Stimulated activated memory B cell treated with anti-CD40 and anti-IgM and Interleukin-4, amounts not matched to agents 10 μg/mL and 1 μg/mL and 100 μg/mL, for 72 hours (primary cell): Measurements from ENCODE around the gene PPP2R5E.

ENCODE experiments used
- ATAC-seq: fragments of 150-1000 bp; cut with Tn5 transposase; 2 replicates; pipeline ENCODE4 v1.10.0; 2021
- H3K27ac Mint-ChIP-seq: one replicate; pipeline ENCODE4 v1.8.0; 2022; ENCODE audit warnings: mild to moderate bottlenecking, mixed read lengths
- H3K27me3 Mint-ChIP-seq: one replicate; pipeline ENCODE4 v1.8.0; 2022; ENCODE audit warnings: mixed read lengths
- H3K36me3 Mint-ChIP-seq: one replicate; pipeline ENCODE4 v1.8.0; 2022; ENCODE audit warnings: mixed read lengths
- H3K4me1 Mint-ChIP-seq: one replicate; pipeline ENCODE4 v1.8.0; 2022; ENCODE audit warnings: mixed read lengths
- H3K4me3 Mint-ChIP-seq: one replicate; pipeline ENCODE4 v1.8.0; 2022; ENCODE audit warnings: mild to moderate bottlenecking, moderate library complexity, mixed read lengths
- H3K9me3 Mint-ChIP-seq: one replicate; pipeline ENCODE4 v1.8.0; 2022; ENCODE audit warnings: mixed read lengths

The PPP2R5E gene

DNA sequence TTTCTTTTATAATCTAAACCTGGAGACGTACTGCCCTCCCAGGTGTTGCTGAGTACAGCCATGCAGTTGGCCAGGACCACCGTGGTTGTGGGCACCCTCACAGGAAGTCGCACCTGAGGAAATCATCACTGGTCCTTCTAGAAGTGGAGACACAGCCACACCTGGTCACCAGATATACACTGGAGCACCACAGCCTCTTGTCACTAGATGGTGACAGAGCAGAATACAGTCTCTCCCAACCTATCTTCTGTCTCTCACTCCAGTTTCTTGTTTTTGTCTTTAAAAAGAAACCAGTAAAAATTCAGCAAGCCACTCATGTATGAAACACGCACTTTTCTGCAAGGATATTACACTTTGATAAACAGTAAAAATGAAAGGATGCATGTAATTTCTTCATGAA is 181.4 kb downstream of the PPP2R5E start:
- H3K27ac Mint-ChIP-seq, result no peak overlapping the region
- no peaks in the 10 kb centered on the region for H3K36me3 Mint-ChIP-seq
- no peaks in the 10 kb centered on the region for H3K4me1 Mint-ChIP-seq
- no peak for ATAC-seq
- H3K4me3 Mint-ChIP-seq, result no peak overlapping the region
- peaks cover 10% of the 10 kb centered on the region for H3K9me3 Mint-ChIP-seq
- H3K27me3 Mint-ChIP-seq, result no peaks in the 10 kb centered on the region

DNA sequence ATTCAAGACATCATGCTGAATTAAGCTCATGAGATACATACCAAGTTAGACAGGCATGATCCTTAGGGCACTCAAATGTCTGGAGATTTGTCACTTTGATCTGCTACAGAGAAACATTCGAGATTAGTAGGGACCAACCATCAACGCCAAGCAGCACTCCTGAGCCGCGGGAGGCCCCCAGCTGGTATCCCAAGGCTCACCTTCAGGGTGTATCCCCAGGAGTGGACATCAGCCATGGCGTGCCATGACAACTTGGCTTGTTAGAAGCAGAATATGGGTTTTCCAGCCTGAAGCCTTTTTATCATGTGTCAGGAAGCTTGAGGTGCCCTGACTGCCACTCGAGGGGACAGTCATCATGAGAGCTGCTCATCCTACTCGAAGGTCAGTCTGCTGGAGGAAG is 185.3 kb downstream of the PPP2R5E start:
- H3K36me3 Mint-ChIP-seq, result no peaks in the 10 kb centered on the region
- H3K4me3 Mint-ChIP-seq, result no peak overlapping the region
- peaks cover 3% of the 10 kb centered on the region for H3K9me3 Mint-ChIP-seq
- no peaks in the 10 kb centered on the region for H3K4me1 Mint-ChIP-seq
- no peak for ATAC-seq
- H3K27ac Mint-ChIP-seq, result no peak overlapping the region
- H3K27me3 Mint-ChIP-seq, result no peaks in the 10 kb centered on the region

DNA sequence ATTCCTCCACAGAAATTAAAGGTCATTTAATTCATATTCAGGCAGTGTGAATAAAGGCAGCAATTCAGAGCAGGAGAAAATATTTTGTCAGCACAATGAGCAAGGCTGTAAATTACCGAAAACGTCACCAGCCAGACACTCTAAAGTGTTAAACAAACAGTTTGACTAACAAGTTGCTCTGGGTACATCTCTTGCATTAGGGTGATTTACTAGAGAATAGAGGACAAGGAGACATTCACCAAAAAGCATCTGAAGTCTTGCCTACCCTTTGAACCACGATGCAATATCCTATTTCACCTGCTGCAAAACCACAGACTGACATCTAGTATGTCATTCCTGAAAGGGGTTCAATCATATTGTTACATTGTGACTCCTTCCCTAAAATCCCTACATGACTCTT is 197.4 kb downstream of the PPP2R5E start:
- no peaks in the 10 kb centered on the region for H3K4me1 Mint-ChIP-seq
- ATAC-seq, result no peak
- H3K4me3 Mint-ChIP-seq, result no peak overlapping the region
- peaks cover 3% of the 10 kb centered on the region for H3K9me3 Mint-ChIP-seq
- no peaks in the 10 kb centered on the region for H3K36me3 Mint-ChIP-seq
- no peak overlapping the region for H3K27ac Mint-ChIP-seq
- peaks cover 28% of the 10 kb centered on the region for H3K27me3 Mint-ChIP-seq

DNA sequence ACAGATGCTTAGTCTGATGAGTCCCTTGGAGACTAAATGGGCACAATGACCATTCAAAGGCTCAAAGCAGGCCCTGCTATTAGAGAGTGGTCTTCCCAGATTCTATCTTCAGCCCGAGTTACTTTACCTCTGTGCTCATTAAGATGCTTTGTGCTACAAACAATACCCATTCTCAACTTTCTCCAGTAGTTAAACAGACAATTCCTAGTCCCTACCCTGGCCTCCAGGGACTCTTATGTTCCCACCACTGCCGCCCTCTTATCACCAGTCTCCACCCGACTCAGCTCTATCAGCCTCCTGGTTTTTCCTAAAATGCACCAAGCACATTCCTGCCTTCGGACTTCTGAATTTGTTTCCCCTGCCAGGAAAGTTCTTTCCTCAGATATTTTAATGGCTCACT is 198.8 kb downstream of the PPP2R5E start:
- Mint-ChIP-seq H3K36me3 (no peaks in the 10 kb centered on the region), H3K27ac (no peak overlapping the region), H3K4me3 (no peak overlapping the region), H3K9me3 (peaks cover 3% of the 10 kb centered on the region), H3K27me3 (peaks cover 38% of the 10 kb centered on the region), H3K4me1 (no peaks in the 10 kb centered on the region)
- no peak for ATAC-seq

DNA sequence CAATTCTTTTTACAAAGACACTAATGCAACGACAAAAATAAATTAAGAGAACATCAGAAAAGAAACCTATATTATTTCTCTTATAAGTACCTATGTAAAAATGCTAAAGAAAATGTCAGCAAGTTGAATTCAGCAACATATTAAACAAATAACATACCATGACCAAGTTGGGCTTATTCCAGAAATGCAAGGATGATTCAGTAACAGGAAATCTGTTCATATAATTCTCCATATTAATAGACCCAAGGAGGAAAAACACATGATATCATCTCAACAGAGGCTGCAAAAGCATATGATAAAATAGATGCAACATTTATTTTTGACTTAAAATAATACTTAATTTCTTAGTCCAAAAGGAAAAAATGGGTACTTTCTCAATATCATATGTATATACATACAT is 199.3 kb downstream of the PPP2R5E start:
- peaks cover 38% of the 10 kb centered on the region for H3K27me3 Mint-ChIP-seq
- H3K4me1 Mint-ChIP-seq, result no peaks in the 10 kb centered on the region
- ATAC-seq, result no peak
- H3K36me3 Mint-ChIP-seq, result no peaks in the 10 kb centered on the region
- peaks cover 4% of the 10 kb centered on the region for H3K9me3 Mint-ChIP-seq
- H3K4me3 Mint-ChIP-seq, result no peak overlapping the region
- no peak overlapping the region for H3K27ac Mint-ChIP-seq

DNA sequence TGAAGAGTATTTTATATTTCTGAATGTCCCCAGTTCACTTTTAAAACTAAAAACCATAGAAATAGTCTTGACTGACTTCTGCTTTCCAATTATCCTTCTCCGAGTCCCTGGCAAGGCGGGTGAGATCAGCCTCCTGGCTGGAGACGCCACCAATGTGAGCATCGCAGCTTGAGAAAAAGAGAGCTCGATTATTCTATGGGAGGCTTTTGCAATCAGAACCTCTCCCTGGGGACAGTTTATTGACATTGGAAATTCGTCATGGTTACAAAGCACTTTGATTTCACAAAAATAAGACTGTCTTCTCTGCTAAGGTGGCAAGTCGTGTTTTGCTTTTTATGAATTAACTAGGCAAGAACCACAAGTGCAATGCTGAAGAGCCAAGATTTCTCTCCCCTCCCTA is 200.8 kb downstream of the PPP2R5E start:
- Mint-ChIP-seq H3K27ac (no peak overlapping the region), H3K36me3 (no peaks in the 10 kb centered on the region), H3K9me3 (peaks cover 6% of the 10 kb centered on the region), H3K4me1 (no peaks in the 10 kb centered on the region), H3K4me3 (no peak overlapping the region), H3K27me3 (peaks cover 44% of the 10 kb centered on the region)
- no peak for ATAC-seq

DNA sequence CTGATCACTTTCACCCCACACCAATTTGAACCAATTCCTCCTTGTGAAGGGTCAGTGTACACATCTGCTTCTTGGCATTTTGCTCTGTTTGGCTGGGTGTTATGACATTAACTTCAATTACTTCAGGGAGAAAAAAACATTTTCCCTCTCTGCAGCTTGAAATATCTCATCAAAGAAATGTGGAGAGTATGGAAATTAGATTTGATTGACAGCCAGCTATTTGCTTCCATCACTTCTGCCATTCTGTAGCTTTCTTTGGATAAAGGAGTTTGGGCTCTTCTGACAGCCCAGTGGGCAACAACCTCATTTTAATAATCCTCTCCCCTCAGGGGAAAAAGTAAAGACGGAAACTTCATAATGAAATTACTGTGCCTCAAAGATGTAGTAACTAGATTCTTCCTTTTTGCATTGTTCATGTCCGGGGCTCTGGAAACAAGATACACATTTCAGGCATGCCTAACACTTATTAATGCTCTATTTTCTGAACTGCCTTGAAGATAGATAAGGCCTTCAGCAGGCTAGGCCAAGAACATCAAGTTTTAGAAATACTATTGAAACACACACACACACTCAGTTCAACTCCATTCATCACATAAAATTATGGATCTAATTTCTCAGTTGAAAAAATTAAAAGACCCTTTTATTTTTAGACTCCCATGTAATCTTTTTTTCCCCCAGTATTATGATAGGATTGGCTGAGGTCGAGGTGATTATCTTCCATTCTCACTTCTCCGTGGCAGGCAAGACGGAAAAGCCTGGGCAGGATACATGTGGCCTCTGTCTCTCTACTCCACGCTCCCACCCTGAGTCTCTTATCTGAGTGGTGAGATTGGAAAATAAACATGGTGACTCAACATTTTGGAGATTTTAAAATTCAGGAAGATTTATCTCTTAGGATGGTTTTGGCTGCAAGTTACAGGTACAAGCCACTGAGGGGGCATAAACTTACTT is 214.1 kb downstream of the PPP2R5E start:
- H3K9me3 Mint-ChIP-seq, result no peaks in the 10 kb centered on the region
- no peaks in the 10 kb centered on the region for H3K36me3 Mint-ChIP-seq
- H3K4me3 Mint-ChIP-seq, result no peak overlapping the region
- no peak overlapping the region for H3K27ac Mint-ChIP-seq
- H3K4me1 Mint-ChIP-seq, result no peaks in the 10 kb centered on the region
- no peak for ATAC-seq
- peaks cover 30% of the 10 kb centered on the region for H3K27me3 Mint-ChIP-seq

DNA sequence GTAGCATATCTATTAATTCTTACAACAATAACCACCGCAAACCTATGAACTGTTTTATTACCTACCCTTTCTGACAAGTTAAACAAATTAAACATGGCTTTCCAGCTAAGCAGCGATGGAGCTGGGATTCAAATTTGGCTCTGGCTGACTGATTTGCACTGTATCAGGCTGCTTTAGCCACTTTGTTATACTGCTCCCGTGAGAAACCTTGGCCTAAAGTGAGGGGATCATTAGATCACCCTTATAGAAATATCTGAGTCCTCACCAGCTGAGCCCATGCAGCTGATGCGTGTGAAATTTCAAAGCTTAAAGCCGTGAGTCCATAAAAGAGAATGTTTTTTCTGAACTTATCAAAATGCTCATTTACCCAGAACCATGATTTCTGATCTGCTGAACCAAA is 216.3 kb downstream of the PPP2R5E start:
- Mint-ChIP-seq H3K27me3 (peaks cover 13% of the 10 kb centered on the region), H3K4me3 (no peak overlapping the region), H3K27ac (no peak overlapping the region), H3K36me3 (no peaks in the 10 kb centered on the region), H3K9me3 (no peaks in the 10 kb centered on the region), H3K4me1 (no peaks in the 10 kb centered on the region)
- ATAC-seq, result no peak

DNA sequence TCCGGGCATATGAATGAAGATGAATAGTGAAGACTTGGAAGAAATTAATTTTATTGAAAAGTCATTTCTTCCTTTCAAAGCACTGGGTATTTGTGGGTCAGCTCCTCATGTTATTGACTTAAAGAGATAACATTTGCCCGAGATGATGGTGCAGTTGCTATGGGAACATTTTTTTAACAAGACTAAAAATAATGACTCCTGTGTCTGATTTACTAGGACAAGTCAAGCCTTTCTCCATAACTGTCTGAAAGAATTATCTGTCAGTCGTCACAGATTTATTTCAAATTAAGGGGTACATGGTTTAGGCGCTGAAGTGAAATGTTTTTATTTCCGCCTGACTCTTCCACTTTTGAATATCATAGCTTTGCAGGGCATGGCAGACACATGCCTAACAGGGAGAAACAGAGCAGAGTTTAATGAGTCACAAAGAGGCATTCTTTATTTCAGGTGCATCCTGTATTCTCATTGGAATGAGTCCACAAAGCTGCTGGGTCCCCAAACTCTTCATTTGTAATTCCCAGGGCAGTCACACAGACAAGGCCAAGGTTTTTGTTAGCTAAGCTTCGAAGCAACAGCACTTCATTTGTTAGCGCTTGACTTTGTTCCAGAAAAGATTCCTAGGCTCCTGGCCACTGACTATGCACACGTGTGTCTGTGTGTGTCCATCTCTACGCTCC is 220.1 kb downstream of the PPP2R5E start:
- H3K4me3 Mint-ChIP-seq, result no peak overlapping the region
- ATAC-seq, result no peak
- no peaks in the 10 kb centered on the region for H3K4me1 Mint-ChIP-seq
- H3K27me3 Mint-ChIP-seq, result peaks cover 18% of the 10 kb centered on the region
- no peaks in the 10 kb centered on the region for H3K36me3 Mint-ChIP-seq
- no peak overlapping the region for H3K27ac Mint-ChIP-seq
- no peaks in the 10 kb centered on the region for H3K9me3 Mint-ChIP-seq

DNA sequence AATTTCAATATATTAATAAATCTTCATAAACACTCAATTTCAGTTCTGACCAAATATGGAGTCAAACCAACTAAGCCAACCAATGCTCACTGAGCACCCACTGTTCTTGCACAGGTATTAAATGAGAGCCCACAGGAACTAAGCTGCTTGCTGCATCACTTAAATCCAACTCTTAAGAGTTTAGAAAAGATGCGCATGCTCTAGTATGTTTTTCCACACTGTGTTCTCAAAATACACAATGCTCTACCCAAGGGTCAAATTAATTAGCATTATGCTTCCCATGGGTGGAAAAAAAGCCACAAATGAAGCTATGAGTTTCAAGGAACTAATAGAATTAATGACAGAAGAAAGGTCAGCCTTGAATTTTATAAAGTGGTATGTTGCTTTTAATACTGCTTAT is 220.7 kb downstream of the PPP2R5E start:
- Mint-ChIP-seq H3K4me1 (no peaks in the 10 kb centered on the region), H3K36me3 (no peaks in the 10 kb centered on the region), H3K27ac (no peak overlapping the region), H3K4me3 (no peak overlapping the region), H3K9me3 (no peaks in the 10 kb centered on the region), H3K27me3 (peaks cover 23% of the 10 kb centered on the region)
- no peak for ATAC-seq
